ENCODE data around the gene CTNNA2.
"Not testable (repeated sequence)": the region's sequence is repeated elsewhere in the genome, so short reads cannot be mapped to it uniquely, and the experiment has no call there.

The CTNNA2 gene

DNA sequence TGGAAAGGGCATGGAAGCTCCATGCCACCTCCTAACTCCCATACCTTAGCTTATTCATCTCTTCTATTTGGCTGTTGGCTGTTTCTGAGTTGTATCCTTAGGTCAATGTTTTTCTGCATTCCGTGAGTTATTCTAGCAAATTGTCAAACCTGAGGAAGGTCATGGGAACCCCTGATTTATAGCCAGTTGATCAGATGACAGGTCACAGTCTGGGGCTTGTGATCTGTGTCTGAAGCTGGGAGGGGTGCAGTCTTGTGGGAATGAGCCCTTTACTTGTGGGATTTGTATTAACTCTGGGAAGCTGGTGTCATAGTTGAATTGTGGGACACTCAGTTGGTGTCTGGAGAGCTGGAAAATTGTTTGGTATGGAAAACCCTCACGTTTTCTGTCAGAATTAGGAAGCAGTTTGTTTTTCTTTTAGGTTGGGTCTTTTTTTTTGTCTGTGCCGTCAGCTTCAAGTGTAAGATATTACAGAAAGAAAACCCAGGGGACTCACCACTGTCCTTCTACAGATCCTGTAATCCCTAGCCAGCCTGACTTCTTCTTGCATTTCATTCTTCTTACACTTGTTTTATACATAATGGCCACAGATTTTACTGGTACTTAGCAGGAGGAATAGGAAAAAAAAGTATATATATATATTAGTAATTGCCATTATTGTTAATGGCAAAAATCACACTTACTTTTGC is 653.8 kb downstream of the CTNNA2 start:
- DNase-seq: no peak

DNA sequence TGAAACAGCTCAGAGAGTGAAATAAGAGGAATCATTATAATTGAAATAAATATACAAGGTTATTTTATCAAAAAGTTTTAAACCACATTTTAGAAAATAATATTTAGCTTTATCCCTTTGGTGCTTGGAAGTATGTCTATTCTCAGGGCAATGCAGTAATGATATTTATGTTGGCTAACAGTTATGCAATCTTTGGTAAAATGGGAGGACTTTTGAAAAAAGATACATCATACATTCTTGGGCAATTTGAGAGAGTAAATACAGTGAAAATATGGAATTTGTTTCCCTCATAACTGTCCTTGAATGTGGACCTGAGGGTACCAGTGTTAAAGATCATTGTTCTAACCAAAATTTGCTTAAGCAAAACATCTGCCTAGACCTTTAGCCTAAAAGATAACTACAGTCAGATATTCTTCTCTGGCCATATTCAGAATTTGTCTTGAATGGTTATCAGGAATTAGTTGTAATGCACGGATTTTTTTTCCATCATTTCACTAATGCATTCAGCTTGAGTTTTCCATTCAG is 654.5 kb downstream of the CTNNA2 start:
- no peak for DNase-seq

GRCh38 chr2:80168037-80168436 is 655.2 kb downstream of the CTNNA2 start:
- no peak for DNase-seq

GRCh38 chr2:80168801-80169200 is 656.0 kb downstream of the CTNNA2 start:
- no peak for DNase-seq

DNA sequence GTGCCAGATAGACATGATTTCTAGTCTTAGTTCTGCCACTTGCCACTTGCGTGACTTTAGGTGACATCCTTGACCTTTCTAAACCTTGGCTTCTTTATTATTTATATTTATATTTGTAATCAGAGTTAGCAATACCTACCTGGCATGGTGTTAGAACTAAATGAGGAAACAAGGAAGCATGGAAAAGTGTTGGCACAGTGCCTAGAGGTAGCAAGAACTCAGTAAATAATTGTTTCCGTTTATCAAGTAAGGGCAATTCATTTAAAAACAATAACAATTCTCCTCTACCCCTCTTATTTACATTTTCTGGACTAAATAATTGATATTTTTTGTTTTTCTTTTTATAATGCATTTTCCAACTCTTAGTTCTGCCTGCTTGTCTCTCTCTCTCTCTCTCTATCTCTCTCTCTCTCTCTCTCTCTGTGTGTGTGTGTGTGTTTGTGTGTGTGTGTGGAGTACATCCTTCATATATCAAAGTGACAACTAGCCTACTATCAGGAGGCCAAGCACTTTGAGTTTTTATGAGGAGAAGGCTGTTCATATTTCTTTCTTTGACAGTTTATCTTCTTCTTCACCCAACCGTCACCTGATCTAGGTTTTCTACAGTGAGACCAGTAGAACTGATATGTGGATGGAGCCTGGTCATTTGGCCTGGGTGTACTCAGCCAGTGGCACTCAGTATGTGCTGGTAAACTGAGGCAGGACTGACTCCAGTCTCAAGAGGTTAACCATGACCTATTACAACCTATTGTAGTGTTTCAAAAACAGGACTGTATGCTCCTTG is 657.2 kb downstream of the CTNNA2 start:
- no peak for DNase-seq

DNA sequence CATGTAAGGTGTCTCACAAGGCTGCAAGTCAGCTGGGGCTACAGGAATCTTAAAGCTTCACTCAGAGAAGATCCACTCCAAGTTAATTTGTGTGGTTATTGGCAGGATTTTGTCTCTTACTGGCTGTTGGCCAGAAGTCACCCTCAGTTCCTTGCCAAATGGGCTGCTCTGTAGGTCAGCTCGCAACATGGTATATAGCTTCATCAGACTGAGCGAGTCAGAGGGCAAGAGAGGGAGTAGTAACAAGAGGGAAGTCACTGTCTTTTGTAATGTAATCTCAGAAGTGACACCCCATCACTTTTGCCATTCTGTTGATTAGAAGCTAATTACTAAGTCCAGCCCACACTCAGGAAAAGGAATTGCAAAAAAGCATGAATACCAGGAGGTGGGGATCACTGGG is 672.2 kb downstream of the CTNNA2 start:
- no peak for DNase-seq

DNA sequence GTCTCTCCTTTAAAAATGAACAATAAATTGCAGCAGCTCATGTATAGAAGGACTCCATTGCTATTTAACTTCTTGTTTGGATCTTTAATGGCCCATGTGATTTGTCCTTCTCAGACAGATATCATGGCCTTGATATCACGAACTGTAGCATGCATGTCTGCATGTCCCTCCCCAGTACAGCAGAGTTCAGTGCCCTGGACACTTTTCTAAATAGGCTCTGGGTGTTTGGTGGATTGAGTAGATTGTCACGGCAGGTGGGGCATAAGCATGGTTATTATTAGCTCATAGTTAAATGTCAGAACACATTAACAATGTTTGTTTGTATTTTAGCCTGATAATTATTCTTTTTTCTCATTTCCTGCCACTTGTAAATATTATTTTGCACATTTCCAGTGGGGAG is 673.4 kb downstream of the CTNNA2 start:
- DNase-seq: no peak

DNA sequence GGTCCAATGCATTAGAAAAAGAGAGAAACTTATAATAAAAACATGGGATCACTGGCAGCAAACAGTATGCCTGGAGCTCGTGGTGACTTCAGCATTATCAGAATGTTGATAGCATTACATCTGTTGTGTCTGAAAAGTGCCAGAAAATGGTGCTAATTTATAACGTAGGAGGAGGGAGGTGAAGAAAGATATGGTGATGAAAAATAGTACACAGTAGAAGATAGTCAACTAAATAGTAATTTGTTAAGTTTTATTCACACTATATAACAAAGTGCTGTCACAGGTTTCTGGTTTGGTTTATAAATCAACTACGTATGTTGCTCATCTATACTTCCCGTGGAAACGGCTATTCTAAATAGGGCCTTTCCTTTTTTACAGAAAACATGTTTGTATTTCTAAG is 674.3 kb downstream of the CTNNA2 start:
- no peak for DNase-seq

- DNase-seq: no peak
These were observed 677.3 kb downstream of the CTNNA2 start for GRCh38 chr2:80190166-80190565.

- no peak for DNase-seq
These were observed 680.7 kb downstream of the CTNNA2 start for GRCh38 chr2:80193566-80193965.

DNA sequence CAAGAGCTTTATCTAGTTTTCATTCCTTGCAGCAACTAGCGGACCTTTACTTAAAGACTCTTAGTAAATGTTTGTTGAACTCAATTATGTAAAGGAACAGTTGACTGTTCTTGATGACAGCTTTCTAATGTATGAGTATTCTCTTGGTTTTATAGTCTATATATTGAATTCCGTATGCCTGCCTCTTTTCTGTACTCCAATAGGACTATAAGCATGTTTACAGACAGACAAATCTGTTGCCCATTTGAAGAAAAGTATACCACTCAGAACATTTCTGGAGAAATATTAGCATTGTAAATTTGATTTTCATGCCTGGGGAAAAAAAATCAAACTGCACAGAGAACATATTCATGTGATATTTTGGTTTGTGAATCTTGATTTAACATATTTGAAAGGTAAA is 682.2 kb downstream of the CTNNA2 start:
- no peak for DNase-seq

GRCh38 chr2:80198042-80198441 is 685.2 kb downstream of the CTNNA2 start:
- DNase-seq: no peak

GRCh38 chr2:80199504-80199903 is 686.7 kb downstream of the CTNNA2 start:
- no peak for DNase-seq

DNA sequence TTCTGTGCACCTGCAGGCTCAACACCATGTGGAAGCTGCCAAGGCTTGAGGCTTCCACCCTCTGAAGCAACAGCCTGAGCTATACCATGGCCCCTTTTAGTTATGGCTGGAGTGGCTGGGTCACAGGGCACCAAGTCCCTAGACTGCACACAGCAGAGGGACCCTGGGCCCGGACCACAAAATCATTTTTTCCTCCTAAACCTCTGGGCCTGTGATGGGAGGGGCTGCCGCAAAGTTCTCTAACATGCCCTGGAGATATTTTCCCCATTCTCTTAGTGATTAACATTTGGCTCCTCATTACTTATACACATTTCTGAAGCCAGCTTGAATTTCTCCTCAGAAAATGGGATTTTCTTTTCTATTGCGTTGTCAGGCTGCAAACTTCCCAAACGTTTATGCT is 691.1 kb downstream of the CTNNA2 start:
- not testable (repeated sequence) for DNase-seq

GRCh38 chr2:80205498-80205897 is 692.6 kb downstream of the CTNNA2 start:
- DNase-seq: no peak

GRCh38 chr2:80209458-80209857 is 696.6 kb downstream of the CTNNA2 start:
- DNase-seq: no peak

- no peak for DNase-seq
These were observed 704.6 kb downstream of the CTNNA2 start for GRCh38 chr2:80217446-80217845.

GRCh38 chr2:80222644-80223043 is 709.8 kb downstream of the CTNNA2 start:
- no peak for DNase-seq

- no peak for DNase-seq
These were observed 718.6 kb downstream of the CTNNA2 start for GRCh38 chr2:80231421-80231820.

DNA sequence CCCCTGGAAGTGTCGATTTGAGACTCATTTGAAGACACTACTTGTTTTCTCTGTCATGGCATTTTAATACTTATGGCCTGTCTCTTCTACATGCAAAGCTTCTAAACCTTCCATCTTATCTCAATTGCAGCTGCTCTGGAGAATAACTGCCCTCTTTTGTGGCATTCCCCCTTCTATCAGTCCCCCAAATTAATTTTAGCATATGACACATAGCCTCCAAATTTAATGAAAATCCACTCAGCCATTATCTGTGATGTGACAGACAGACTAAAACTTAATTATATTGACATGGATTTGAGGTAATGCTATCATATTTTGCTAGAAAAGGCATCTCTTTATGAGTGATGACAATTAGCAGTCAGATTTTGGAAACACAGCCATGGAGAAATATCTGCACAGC is 720.5 kb downstream of the CTNNA2 start:
- DNase-seq: no peak

DNA sequence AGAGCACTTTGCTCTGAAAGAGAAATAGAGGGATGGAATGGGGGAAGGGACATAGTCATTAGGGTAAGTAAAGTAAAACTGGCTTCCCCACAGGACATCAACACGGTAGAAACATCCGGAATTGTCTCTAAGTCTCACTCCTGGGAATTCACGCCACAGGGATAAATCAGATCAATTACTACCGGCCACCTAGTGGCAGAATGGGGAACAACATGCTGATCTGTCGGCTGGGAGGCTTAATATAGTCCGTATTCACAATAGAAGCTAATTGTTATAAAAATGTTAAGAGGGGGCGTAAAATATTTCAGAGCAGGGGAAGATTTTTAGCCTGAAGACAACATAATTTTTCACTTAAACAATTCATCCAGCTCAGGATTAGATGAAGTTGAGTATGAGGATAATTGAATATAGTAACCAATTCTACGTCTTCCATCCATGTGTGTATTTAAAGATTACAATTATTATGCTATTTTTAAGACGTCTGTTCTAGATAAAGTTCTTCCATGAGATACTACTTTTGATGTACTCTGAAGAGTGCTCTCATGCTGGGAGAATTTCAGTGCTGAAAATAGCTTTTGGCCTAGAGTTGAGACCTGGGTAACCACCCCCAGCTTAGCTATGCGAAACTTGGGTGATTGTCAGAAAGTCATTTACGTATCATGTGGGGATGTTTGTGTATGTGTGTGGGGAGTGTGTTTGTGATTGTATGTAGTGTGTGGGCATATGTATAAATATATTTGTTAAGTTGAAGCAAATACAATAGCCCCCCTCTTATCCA is 726.0 kb downstream of the CTNNA2 start:
- DNase-seq: no peak

DNA sequence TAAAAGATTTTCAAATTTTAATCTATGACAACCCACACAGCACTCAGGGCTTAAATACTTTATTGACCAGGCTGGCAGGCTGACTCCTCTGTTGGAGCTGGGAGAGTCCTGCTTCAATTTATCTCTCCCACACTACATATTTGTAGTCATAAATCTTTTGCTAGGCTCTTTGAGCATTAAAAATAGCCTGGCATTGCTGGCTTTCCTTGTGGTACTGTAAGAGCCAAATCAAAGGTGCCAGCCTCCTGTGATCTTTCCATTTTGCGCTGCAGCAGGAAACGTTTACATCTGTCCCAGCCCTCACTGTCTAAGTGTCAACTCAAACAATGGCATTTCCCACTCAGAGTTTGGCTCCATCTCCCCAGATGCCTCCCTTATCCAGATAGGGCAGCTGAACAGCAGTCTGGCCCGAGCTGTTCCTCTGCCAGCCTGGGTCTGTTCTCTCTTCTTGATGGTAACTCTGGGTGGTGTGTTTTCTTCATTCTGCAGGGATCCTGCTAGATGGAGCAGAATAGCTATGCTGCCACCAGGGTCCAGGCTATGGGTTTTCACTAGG is 729.6 kb downstream of the CTNNA2 start:
- DNase-seq: no peak

DNA sequence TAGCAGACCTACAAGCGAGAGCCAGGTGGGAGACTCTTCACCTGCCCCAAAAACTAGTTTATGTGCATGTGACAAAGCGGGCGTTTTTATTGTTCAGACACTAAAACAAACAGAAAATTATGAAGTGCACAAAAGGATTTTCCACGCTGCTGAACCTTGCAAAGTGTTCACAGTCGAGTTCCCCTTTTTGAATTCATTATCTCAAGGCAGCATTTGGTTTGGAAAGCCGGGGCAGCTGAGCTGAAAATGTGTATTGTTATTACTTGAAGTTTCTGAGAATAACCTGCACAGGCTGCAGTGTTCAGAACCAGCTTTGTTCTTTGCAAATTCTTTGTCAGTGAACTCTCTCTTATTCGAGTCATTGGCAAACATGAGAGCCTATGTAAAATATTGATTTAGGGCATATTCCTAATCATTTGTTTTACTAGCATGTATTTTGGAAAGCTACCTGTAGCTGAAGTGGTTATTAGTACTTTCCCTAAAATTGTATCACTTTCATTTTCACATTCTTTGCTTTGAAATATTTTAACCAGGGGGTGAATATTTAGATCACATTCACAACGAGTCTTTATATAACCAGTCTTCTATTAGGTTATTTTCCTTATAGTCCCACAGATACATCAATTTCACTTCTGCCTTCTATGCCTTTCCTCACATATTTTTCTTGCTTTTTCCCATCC is 732.2 kb downstream of the CTNNA2 start:
- no peak for DNase-seq

Data from NCI-H510A (cell line).